Placental epithelial cell (primary cell): ENCODE data around the gene EIF4EBP2. TPM values are rescaled to one million over a fixed set of nuclear protein-coding genes. Genes with fewer than 3 reads are reported as not detected.

Source experiments
- total RNA-seq: library from RNA; depleted of rRNA; stranded (reverse); fragments of >200 nt; gene quantifications from 2 replicates; pipeline ENCODE4 v1.2.3, GENCODE V29; 2012

Gene EIF4EBP2, protein sequence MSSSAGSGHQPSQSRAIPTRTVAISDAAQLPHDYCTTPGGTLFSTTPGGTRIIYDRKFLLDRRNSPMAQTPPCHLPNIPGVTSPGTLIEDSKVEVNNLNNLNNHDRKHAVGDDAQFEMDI
- total RNA-seq = 49.5 and 64.6 TPM in 2 replicates

DNA sequence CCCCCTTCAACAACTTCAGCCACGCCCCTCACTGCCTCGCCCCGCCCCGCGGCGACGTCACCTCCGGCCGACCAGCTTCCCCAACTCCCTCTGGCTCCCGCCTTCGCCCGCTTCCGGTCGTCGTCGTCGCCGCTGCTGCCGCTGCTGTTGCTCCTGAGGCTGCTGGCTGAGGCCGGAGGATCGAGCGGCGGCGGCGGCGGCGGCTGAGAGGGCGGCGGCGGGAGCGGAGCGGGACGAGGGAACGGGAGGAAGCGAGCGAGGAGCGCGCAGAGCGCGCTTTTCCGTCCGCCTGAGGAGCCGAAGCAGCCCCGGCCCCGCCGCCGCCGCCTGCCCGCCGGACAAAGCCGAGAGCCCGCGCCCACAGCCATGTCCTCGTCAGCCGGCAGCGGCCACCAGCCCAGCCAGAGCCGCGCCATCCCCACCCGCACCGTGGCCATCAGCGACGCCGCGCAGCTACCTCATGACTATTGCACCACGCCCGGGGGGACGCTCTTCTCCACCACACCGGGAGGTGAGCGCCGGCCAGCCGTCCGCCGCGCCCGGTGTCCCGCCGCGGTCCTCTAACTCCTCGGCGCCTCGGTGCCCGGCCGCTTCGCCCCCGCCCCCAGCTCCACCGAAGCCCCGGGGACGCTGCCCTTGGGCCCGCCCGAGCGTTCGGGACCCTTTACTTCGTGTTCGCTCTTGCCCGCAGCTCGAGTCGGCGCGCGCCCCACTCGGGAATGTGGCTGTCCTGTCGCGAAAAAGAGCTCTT is at the start of gene EIF4EBP2:
TSS of gene EIF4EBP2 (plus strand) at position 110 of the 751 bp plus-strand sequence. CDS start at position 367, 257 bp downstream.

DNA sequence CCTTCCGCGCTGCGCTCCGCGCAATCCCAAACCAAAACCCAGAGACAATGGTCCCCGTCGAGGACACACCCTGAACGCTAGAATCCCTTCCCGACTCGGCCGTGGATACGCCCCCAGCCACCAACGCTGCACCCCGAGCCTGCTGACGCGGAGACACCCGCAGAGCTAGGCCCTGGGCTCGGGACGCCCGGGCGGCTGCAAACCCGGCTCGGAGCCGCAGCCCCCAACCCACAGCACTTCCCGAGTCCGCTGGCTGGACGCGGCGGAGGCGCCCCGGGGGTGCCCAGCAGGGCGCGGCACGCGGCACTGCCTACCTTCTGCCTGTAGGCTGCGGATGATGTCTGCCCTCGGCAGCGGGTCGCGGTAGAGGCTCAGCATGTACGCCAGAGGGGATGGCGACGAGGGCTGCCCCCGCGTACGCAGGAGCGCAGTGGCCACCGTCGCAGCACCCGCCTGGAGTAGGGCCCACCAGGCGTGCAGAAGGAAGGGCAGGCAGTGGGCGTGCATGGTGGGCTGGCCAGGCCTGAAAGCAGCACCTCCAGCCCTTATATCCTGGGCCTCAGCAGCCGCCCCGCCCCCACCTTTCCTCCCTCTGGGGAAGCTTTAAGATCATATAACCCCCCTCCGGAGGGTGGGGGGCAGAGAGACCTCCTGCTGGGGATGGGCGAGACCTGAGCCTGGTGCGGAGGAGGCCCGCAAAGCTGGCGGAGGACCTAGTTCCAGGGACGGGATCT is 37.4 kb downstream of the EIF4EBP2 start, which contains the start of gene NODAL:
TSS of gene NODAL (minus strand) at position 521 of the 734 bp plus-strand sequence. CDS start at position 507, 14 bp downstream.

Other genes with a start within 250 kb of the EIF4EBP2 start
- gene SAR1A, start 233.6 kb upstream of the EIF4EBP2 start, total RNA-seq = 146 and 204 TPM in 2 replicates
- gene PPA1, start 170.7 kb upstream of the EIF4EBP2 start, total RNA-seq = 82.8 and 172 TPM in 2 replicates
- not detected in 2 replicates for gene NPFFR1, start 120.1 kb upstream of the EIF4EBP2 start, total RNA-seq
- 2.0 and 6.4 TPM in 2 replicates for gene LRRC20, start 21.5 kb upstream of the EIF4EBP2 start, total RNA-seq
- 0.43 TPM in 1 of 2 replicates, not detected in the other for gene NODAL, start 37.5 kb downstream of the EIF4EBP2 start, total RNA-seq
- not detected in 2 replicates for gene PALD1, start 74.6 kb downstream of the EIF4EBP2 start, total RNA-seq
- not detected in 2 replicates for gene PRF1, start 198.6 kb downstream of the EIF4EBP2 start, total RNA-seq